IMR-90 (cell line): ENCODE data around the gene OR13J1. TPM values are rescaled to one million over a fixed set of nuclear protein-coding genes. Genes with fewer than 3 reads are reported as not detected.

ENCODE experiments used
- ATAC-seq: fragments of 200-7000 bp; cut with Tn5 transposase; 2 replicates; pipeline ENCODE4 v1.9.1; 2020; ENCODE audit warnings: low read depth, mild to moderate bottlenecking, moderate library complexity
- BruUV-seq: library from RNA; stranded (reverse); fragments of 400-500 nt; replicated peaks from 2 replicates; lab custom pipeline; 2021; lab: Mats Ljungman, UMichigan
- CTCF ChIA-PET: fragments of 300-600 bp; formaldehyde crosslinking; extraction: SDS; loops from one replicate; lab custom pipeline; 2021; ENCODE audit warnings: antibody characterized with exemption; lab: Yijun Ruan, JAX
- POLR2A ChIA-PET: fragments of 300-600 bp; sonication (Branson Sonifier 250); formaldehyde crosslinking; loops from one replicate; lab custom pipeline; 2022; ENCODE audit warnings: antibody characterized with exemption; ENCODE audit not compliant: unreplicated experiment; lab: Charles Lee
- DNase-seq: peaks from one replicate; pipeline ENCODE4 v3.0.0; 2013
- H2AFZ ChIP-seq: replicated peaks from 2 replicates; pipeline ENCODE3; 2013; ENCODE audit warnings: low read length, mild to moderate bottlenecking; ENCODE audit not compliant: poor library complexity
- H2AK5ac ChIP-seq: 2 replicates; pipeline ENCODE4 v1.6.1; 2013; ENCODE audit warnings: low read depth, low read length, inconsistent platforms
- H2AK9ac ChIP-seq: replicated peaks from 2 replicates; pipeline ENCODE3; 2013; ENCODE audit warnings: mild to moderate bottlenecking, low read depth, low read length, moderate library complexity; ENCODE audit not compliant: poor library complexity
- H2BK120ac ChIP-seq: 2 replicates; pipeline ENCODE4 v1.6.1; 2013; ENCODE audit warnings: low read depth, low read length, inconsistent platforms
- H2BK15ac ChIP-seq: 3 replicates; pipeline ENCODE4 v1.6.1; 2013; ENCODE audit warnings: low read depth, low read length, inconsistent platforms
- H2BK20ac ChIP-seq: 2 replicates; pipeline ENCODE4 v1.6.1; 2013; ENCODE audit warnings: low read depth, mild to moderate bottlenecking, inconsistent platforms, low read length, moderate library complexity
- H2BK5ac ChIP-seq: 2 replicates; pipeline ENCODE4 v1.6.1; 2013; ENCODE audit warnings: mild to moderate bottlenecking, low read depth, low read length, inconsistent platforms; ENCODE audit not compliant: poor library complexity, severe bottlenecking
- H3K14ac ChIP-seq: replicated peaks from 2 replicates; pipeline ENCODE4 v1.6.1; 2013; ENCODE audit warnings: low read depth, low read length, inconsistent platforms
- H3K18ac ChIP-seq: 2 replicates; pipeline ENCODE4 v1.6.1; 2013; ENCODE audit warnings: low read depth, low read length, control low read depth
- H3K23ac ChIP-seq: 2 replicates; pipeline ENCODE4 v1.6.1; 2013; ENCODE audit warnings: low read depth, low read length, inconsistent platforms
- H3K27ac ChIP-seq: 2 replicates; pipeline ENCODE4 v1.5.1; 2013; ENCODE audit warnings: mild to moderate bottlenecking, control low read depth, low read length; ENCODE audit not compliant: insufficient read depth
- H3K27me3 ChIP-seq: 2 replicates; pipeline ENCODE4 v1.6.1; 2013; ENCODE audit warnings: low read length; ENCODE audit not compliant: control insufficient read depth, insufficient read depth
- H3K36me3 ChIP-seq: 2 replicates; pipeline ENCODE4 v1.6.1; 2013; ENCODE audit warnings: low read length, mixed read lengths; ENCODE audit not compliant: control insufficient read depth, insufficient read depth
- H3K4ac ChIP-seq: 2 replicates; pipeline ENCODE4 v1.6.1; 2013; ENCODE audit warnings: low read depth, low read length, inconsistent platforms
- H3K4me1 ChIP-seq: 2 replicates; pipeline ENCODE4 v1.6.1; 2013; ENCODE audit warnings: low read length, mixed read lengths; ENCODE audit not compliant: control insufficient read depth, insufficient read depth
- H3K4me2 ChIP-seq: 2 replicates; pipeline ENCODE4 v1.6.1; 2013; ENCODE audit warnings: low read depth, mild to moderate bottlenecking, control low read depth, low read length, moderate library complexity
- H3K4me3 ChIP-seq: 2 replicates; pipeline ENCODE4 v1.5.1; 2013; ENCODE audit warnings: low read depth, mild to moderate bottlenecking, control low read depth, low read length, moderate library complexity; ENCODE audit not compliant: insufficient read depth
- H3K56ac ChIP-seq: 2 replicates; pipeline ENCODE4 v1.6.1; 2013; ENCODE audit warnings: low read length, inconsistent platforms; ENCODE audit not compliant: insufficient read depth; ENCODE audit errors: extremely low read depth
- H3K79me1 ChIP-seq, 2 experiments: 2 replicates each; pipeline ENCODE4 v1.6.1; 2013; ENCODE audit warnings: low read length in 2 of 2, inconsistent platforms in 1 of 2, low read depth in 1 of 2
- H3K9ac ChIP-seq: 2 replicates; pipeline ENCODE4 v1.6.1; 2013; ENCODE audit warnings: low read depth, low read length, control low read depth
- H3K9me1 ChIP-seq: 2 replicates; pipeline ENCODE4 v1.6.1; 2013; ENCODE audit warnings: low read length, inconsistent platforms; ENCODE audit not compliant: insufficient read depth
- H3K9me3 ChIP-seq: 2 replicates; pipeline ENCODE4 v1.6.1; 2013; ENCODE audit warnings: low read length; ENCODE audit not compliant: control insufficient read depth, insufficient read depth
- H4K20me1 ChIP-seq: 2 replicates; pipeline ENCODE4 v1.6.1; 2013; ENCODE audit warnings: low read length, inconsistent platforms; ENCODE audit not compliant: insufficient read depth
- H4K5ac ChIP-seq: 2 replicates; pipeline ENCODE4 v1.6.1; 2013; ENCODE audit warnings: mild to moderate bottlenecking, low read depth, low read length, control low read depth
- H4K8ac ChIP-seq, 2 experiments: 2 replicates each; pipeline ENCODE4 v1.6.1; 2013; ENCODE audit warnings: low read depth in 2 of 2, low read length in 2 of 2, control low read depth in 1 of 2, inconsistent platforms in 1 of 2
- H4K91ac ChIP-seq: 2 replicates; pipeline ENCODE4 v1.6.1; 2013; ENCODE audit warnings: low read depth, low read length, inconsistent platforms; ENCODE audit not compliant: insufficient read depth
- BHLHE40 ChIP-seq: fragments of 150-350 bp; IDR thresholded peaks from 2 replicates; pipeline ENCODE4 v1.6.1; 2016; ENCODE audit warnings: mild to moderate bottlenecking, low read depth, low read length
- CHD1 ChIP-seq: IDR thresholded peaks from 2 replicates; pipeline ENCODE4 v1.6.1; 2012; ENCODE audit warnings: low read depth, low read length, improper control_type of control experiment
- FOS ChIP-seq: fragments of 150-350 bp; IDR thresholded peaks from 2 replicates; pipeline ENCODE4 v1.6.1; 2016; ENCODE audit warnings: low read depth, low read length
- MAFK ChIP-seq: IDR thresholded peaks from 2 replicates; pipeline ENCODE4 v1.6.1; 2012; ENCODE audit warnings: low read depth, low read length, improper control_type of control experiment
- MAZ ChIP-seq: IDR thresholded peaks from 2 replicates; pipeline ENCODE4 v1.6.1; 2012; ENCODE audit warnings: low read depth, mild to moderate bottlenecking, low read length, improper control_type of control experiment, moderate library complexity, borderline replicate concordance
- RCOR1 ChIP-seq: IDR thresholded peaks from 2 replicates; pipeline ENCODE4 v1.6.1; 2012; ENCODE audit warnings: mild to moderate bottlenecking, low read length, improper control_type of control experiment; ENCODE audit not compliant: insufficient replicate concordance
- SMC3 ChIP-seq: fragments of 150-350 bp; IDR thresholded peaks from 2 replicates; pipeline ENCODE4 v1.6.1; 2016; ENCODE audit warnings: low read depth, mild to moderate bottlenecking, antibody characterized with exemption, low read length, moderate library complexity
- USF2 ChIP-seq: fragments of 150-350 bp; IDR thresholded peaks from 2 replicates; pipeline ENCODE4 v1.6.1; 2017; ENCODE audit warnings: mild to moderate bottlenecking, antibody characterized with exemption, low read length, low read depth
- WGBS, 2 experiments: methylation state at CpG; one replicate each; pipeline versions ENCODE4 v1.1.5 to v1.1.7; 2013; ENCODE audit warnings: missing lambda C conversion rate in 2 of 2; ENCODE audit not compliant: insufficient read length in 1 of 2; ENCODE audit errors: extremely low coverage in 2 of 2; 5-methylcytosine and 5-hydroxymethylcytosine counted together
- dilution Hi-C: fragments of 300-500 bp; cut with HindIII; formaldehyde crosslinking; loops from one replicate; pipeline ENCODE4 v1.14.3; 2018; ENCODE audit warnings: low sequenced_read_pairs; ENCODE audit not compliant: unreplicated experiment
- in situ Hi-C: fragments of 300-500 bp; cut with MboI; formaldehyde crosslinking; loops from 3 replicates; pipeline ENCODE4 v1.14.3; 2019; ENCODE audit warnings: low sequenced_read_pairs, inconsistent platforms, mixed read lengths
- intact Hi-C: fragments of 100-400 bp; cut with micrococcal nuclease; formaldehyde crosslinking; loops from 2 replicates; pipeline ENCODE4 v1.10.0; 2022
- polyA plus RNA-seq, 3 experiments: library from polyadenylated mRNA; depleted of rRNA; stranded (reverse); fragments of >200 nt; gene quantifications; 2 replicates each; pipeline ENCODE4 v1.2.3, GENCODE V29; 2012; ENCODE audit warnings: low replicate concordance in 1 of 3
- total RNA-seq: library from RNA; depleted of rRNA; stranded (reverse); fragments of >200 nt; gene quantifications from 2 replicates; pipeline ENCODE4 v1.2.3, GENCODE V29; 2012

Gene OR13J1
- total and polyA plus RNA-seq, 2 of the 4 experiments (the other 2 are of a cell fraction): not detected

- Histone ChIP-seq H3K27me3 (no peaks in the 10 kb centered on the region), H4K5ac (peak overlapping the region; percentile 95), H3K18ac (peak overlapping the region; percentile 94), H2BK15ac (peak overlapping the region; percentile 79), H3K56ac (peak overlapping the region; percentile 91), H2AFZ (peak overlapping the region; percentile 85), H3K14ac (peak overlapping the region; percentile 99), H3K23ac (peak overlapping the region; percentile 99), H4K91ac (peak overlapping the region; percentile 99), H3K9ac (peak overlapping the region; percentile 56), H2BK20ac (peak overlapping the region; percentile 98), H2AK5ac (peak overlapping the region; percentile 99), H3K27ac (peak overlapping the region; percentile 93), H4K8ac (peak overlapping the region; percentile 96 to 97), H3K79me1 (peaks cover 0 to 36% of the 10 kb centered on the region in 2 experiments; a peak in 2 of 4 replicates), H2AK9ac (peak overlapping the region; percentile 95), H3K36me3 (no peaks in the 10 kb centered on the region), H3K9me1 (peaks cover 26% of the 10 kb centered on the region), H2BK120ac (peak overlapping the region; percentile 99), H2BK5ac (peak overlapping the region; percentile 98), H3K9me3 (no peaks in the 10 kb centered on the region), H3K4me2 (peak overlapping the region; percentile 30), H3K4me1 (peaks cover 46% of the 10 kb centered on the region), H4K20me1 (no peaks in the 10 kb centered on the region), H3K4ac (peak overlapping the region; percentile 100), H3K4me3 (no peak overlapping the region)
- in situ Hi-C loops: no loop called here
- peak; percentile 53; the same call in 1 of the 2 replicates for TF ChIP-seq FOS
- no peak for TF ChIP-seq CHD1
- TF ChIP-seq MAFK: no peak
- TF ChIP-seq RCOR1: no peak
- no peak for TF ChIP-seq BHLHE40
- TF ChIP-seq MAZ: peak; percentile 84; the same call in 1 of the 2 replicates
- TF ChIP-seq USF2: peak; percentile 13; the same call in 1 of the 2 replicates
- TF ChIP-seq SMC3: no peak
- intact Hi-C loops: loop anchor here (1.0 kb wide), 1 partner anchor 118 kb away; no protein-coding TSS in a partner anchor
- ATAC-seq (peak; percentile 50), DNase-seq (peak; percentile 88)
- dilution Hi-C loops: no loop called here
- no TSS peak for BruUV-seq
- WGBS, 2 experiments: 0% methylated on average over 3 of the region's 13 CpGs; no CpG with 5 or more reads in 1 of the 2 experiments
- POLR2A ChIA-PET: interaction anchor here (0.8 to 1.3 kb wide), 2 partner anchors 16 to 28 kb away, joined by 4 to 8 read pairs; no protein-coding TSS in a partner anchor
- CTCF ChIA-PET: interaction anchor here (0.8 to 4.1 kb wide), 4 partner anchors 38 to 194 kb away, joined by 3 to 21 read pairs (median 4); no protein-coding TSS in a partner anchor
Measured at GRCh38 chr9:35907711-35908503, 37.7 kb upstream of the OR13J1 start.
